ENCODE data around the gene CLCN6.

DNA sequence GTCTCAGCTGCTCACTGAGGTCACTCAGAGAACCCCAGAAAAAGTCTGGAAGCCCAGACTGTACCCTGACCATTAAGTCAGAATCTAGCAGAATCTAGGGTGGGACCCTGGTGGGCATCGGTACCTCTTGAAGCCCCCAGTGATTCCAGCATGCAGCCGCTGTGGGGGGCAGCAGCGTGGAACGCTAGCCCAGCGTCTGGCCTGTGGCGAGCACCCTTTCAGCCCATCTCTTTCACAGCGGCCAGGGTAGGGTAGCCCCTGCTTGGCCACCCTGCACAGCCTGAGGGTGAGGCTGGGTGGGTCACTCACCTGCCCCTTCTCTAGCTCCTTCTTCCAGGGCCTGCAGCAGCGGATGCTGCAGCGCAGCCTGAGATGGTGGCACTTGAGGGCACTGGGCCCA is 27.7 kb upstream of the CLCN6 start:
- TF ChIP-seq, protein P1, sequence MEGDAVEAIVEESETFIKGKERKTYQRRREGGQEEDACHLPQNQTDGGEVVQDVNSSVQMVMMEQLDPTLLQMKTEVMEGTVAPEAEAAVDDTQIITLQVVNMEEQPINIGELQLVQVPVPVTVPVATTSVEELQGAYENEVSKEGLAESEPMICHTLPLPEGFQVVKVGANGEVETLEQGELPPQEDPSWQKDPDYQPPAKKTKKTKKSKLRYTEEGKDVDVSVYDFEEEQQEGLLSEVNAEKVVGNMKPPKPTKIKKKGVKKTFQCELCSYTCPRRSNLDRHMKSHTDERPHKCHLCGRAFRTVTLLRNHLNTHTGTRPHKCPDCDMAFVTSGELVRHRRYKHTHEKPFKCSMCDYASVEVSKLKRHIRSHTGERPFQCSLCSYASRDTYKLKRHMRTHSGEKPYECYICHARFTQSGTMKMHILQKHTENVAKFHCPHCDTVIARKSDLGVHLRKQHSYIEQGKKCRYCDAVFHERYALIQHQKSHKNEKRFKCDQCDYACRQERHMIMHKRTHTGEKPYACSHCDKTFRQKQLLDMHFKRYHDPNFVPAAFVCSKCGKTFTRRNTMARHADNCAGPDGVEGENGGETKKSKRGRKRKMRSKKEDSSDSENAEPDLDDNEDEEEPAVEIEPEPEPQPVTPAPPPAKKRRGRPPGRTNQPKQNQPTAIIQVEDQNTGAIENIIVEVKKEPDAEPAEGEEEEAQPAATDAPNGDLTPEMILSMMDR (optimal IDR thresholded peaks at IDR 0.05 in 1 of 3, IDR thresholded peaks at IDR 0.05 in 1 of 3, conservative IDR thresholded peaks at IDR 0.05 in 1 of 3; ENCODE audit: extremely low read depth in 1 of 3, insufficient read depth in 2 of 3, low read length in 3 of 3): no peak
- no peak for TF ChIP-seq EZH2 (IDR thresholded peaks at IDR 0.05; ENCODE audit: low read length)

Data from keratinocyte (primary cell).